ENCODE measurements around the gene CIB4. TPM values are rescaled to one million over a fixed set of nuclear protein-coding genes. Genes with fewer than 3 reads are reported as not detected.

Gene CIB4
- total RNA-seq, 1 experiment from 2014 or later: not detected

- TF ChIP-seq, protein P1, sequence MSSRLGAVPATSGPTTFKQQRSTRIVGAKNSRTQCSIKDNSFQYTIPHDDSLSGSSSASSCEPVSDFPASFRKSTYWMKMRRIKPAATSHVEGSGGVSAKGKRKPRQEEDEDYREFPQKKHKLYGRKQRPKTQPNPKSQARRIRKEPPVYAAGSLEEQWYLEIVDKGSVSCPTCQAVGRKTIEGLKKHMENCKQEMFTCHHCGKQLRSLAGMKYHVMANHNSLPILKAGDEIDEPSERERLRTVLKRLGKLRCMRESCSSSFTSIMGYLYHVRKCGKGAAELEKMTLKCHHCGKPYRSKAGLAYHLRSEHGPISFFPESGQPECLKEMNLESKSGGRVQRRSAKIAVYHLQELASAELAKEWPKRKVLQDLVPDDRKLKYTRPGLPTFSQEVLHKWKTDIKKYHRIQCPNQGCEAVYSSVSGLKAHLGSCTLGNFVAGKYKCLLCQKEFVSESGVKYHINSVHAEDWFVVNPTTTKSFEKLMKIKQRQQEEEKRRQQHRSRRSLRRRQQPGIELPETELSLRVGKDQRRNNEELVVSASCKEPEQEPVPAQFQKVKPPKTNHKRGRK (CRISPR knock-in tag; IDR thresholded peaks at IDR 0.05; ENCODE audit: borderline replicate concordance): no peak
- TF ChIP-seq ZSCAN18 (CRISPR knock-in tag; IDR thresholded peaks at IDR 0.05): no peak
- no peak for TF ChIP-seq CBFB (CRISPR knock-in tag; IDR thresholded peaks at IDR 0.05; ENCODE audit: low read depth)
- no peak for TF ChIP-seq NR1H2 (CRISPR knock-in tag; IDR thresholded peaks at IDR 0.05)
- TF ChIP-seq STAT6 (CRISPR knock-in tag; conservative IDR thresholded peaks at IDR 0.05; ENCODE audit: low read depth): no peak
These were observed 11.9 kb downstream of the CIB4 start (continued) for GRCh38 chr2:26629346-26629630.

DNA sequence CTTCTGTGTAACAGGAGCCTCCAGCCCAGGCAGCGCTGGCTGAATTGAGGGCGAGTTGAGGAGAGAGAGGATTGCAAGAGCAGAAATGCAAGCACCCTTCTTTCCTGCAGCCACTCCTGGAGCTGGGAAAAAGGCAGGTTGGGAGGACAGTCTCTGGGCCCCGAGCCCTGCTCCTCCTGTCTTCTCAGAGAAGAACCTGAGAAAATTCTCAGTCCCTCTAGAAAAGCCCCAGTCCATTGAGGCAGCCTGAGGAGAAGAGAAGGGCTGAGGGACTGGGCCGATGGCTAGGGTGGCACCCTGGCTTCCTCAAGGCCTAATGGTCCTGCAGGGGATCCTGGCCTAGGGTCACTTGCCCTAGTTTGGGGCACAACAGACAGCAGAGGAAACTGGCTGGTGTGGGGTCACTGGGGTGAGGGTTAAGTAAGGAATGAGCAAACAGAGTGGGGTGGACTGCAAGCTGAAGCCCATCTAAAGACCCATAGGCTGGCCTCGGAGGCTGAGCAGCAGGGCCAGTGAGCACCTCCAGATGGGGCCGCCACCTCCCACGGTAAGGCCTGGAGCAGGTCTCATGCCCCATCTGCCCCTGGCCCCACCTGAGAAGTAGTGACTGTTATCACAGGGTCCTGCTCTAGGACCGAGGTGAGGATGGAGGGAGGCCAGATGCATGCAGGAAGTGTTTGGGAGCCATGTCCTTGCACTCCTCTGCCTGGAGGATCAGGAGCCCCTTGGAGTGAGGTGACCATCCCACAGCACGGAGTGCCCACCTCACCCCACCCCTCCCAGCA lies 12.4 kb downstream of the CIB4 start:
- no peak overlapping the region for H3K4me3 Mint-ChIP-seq
- H3K27ac Mint-ChIP-seq: no peak overlapping the region
- no peaks in the 10 kb centered on the region for H3K9me3 Mint-ChIP-seq
- TF ChIP-seq FOXJ3 (CRISPR knock-in tag; IDR thresholded peaks at IDR 0.05; ENCODE audit: borderline replicate concordance) (no peak), FOXP4 (CRISPR knock-in tag; IDR thresholded peaks at IDR 0.05) (no peak), ELF4 (CRISPR knock-in tag; IDR thresholded peaks at IDR 0.05; ENCODE audit: low read depth) (no peak), ZNF219 (CRISPR knock-in tag; IDR thresholded peaks at IDR 0.05; ENCODE audit: borderline replicate concordance) (no peak), SP1 (CRISPR knock-in tag; conservative IDR thresholded peaks at IDR 0.05) (no peak)
- TF ChIP-seq, protein P2, sequence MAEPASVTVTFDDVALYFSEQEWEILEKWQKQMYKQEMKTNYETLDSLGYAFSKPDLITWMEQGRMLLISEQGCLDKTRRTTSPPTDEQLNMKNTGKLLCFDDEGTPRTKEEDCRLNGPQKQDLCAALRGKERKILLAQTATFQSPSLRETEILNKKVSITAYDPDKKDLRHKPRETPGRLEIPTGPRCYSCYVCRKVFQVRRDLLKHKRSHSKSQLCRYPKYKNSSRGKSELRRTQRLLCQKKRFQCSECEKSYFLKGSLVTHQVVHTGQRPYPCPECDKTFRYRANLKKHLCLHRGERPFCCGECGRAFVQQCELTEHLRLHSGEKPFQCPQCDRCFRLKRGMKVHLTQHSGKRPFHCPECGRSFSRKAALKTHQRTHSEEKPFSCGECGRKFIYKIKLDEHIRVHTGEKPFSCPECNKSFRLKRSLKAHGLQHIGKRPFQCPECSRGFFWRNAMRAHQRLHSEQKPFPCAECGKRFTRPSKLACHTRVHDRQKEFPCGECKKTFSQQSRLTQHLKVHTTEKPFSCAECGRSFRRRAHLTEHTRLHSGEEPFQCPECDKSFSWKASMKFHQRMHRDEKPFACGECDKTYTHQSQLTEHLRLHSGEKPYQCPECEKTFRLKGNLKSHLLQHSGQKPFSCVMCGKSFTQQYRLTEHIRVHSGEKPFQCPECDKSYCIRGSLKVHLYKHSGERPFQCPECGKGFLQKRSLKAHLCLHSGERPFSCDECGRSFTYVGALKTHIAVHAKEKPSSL (CRISPR knock-in tag; conservative IDR thresholded peaks at IDR 0.05): no peak
- no peaks in the 10 kb centered on the region for H3K36me3 Mint-ChIP-seq
- ChIA-PET POLR2A (no interaction called here), CTCF (no interaction called here)
- peaks cover 8% of the 10 kb centered on the region; the same call in 1 of the 2 replicates for H3K4me1 Mint-ChIP-seq
- DNase-seq (ENCODE audit: low spot score): no peak
- no peak for ATAC-seq
- H3K27me3 Mint-ChIP-seq (ENCODE audit: low read depth): no peaks in the 10 kb centered on the region

Data from WTC11 (cell line).